Anterior cingulate cortex (tissue), 58 donors: Measurements from ENCODE around the gene PNPO.
A peak's percentile ranks its signal among the peaks of the same experiment; 100 is the strongest.

Source experiments
- DNase-seq, 58 donors: peaks; one replicate each; lab custom pipeline; 2025; lab: John Stamatoyannopoulos, UW

PNPO gene

DNA sequence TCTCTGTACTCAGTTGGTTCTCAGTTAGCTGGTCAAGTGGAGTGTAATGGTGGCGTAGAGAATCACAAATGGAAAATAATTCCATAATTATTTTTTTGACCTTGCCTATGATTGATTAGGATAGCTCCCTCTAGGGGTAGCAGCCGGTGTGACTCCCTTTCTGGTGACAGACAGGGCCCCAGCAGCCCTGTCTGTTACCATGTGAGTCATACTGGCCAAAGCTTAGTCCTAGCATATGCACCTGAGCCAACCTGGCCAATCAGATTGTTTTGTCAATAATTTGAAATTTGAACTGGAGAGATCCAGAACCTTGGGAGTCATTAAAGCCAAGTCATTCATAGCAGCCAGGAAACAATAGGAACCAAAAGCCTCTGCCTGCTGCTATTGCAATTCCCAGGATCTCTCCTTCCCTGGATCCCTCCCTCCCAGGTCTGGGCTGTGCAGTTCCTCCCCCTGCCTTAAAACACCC is 5.6 kb downstream of the PNPO start:
- DNase-seq = peak in 38 of 58 donors; percentile 3 to 64 (median 22)

DNA sequence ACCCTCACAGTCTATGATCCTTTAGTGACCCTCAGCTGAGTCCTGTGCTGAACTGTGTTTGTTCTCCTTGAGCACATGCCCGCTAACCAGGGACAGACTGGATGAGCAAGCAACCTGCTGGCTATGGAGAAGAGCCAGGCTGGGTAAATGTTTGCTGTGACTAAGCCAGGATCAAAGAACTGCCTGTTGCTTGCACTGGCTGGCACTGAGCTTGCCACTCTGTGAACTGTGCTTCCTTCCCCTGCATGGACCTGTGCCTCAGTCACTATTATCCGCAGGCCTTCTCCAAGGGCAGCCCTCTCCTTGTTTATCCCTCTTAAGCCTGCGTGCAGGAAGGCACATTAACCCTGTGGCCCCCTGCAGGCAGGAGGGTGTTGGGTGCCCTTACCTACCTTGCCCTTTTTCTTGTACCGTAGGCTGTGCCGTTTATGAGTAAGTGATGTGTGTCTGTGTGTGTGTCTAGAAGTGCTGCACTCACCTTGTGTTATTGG is 7.4 kb downstream of the PNPO start:
- DNase-seq = peak in 1 of 58 donors; percentile 7

DNA sequence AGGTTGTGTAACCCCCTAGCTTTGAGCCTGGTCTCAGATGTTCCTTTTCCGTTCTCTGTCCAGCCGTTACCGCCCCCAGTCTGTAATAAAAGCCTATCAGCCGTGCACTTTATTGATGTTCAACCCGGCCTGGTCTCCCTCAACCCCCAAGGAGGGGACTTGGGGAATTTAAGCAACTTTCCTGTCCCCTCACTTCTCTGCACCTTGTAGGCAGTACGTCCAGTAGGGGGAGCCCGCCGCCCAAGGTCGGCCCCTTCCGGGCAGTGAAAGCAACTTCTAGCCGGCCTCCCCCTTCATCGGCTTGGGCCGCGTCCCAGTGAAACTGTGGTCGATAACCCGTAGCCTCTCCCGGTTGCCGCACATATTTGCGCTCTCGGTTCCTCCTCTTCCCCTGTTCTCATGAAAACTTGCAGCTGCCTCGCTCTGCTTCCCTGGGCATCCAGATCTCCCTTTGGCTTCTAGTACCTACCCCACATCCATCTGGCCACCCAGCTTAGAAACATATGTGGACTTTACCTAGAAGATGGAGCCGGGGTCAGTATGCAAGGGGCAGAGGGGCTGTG is 7.9 kb downstream of the PNPO start:
- peak in 56 of 58 donors; percentile 4 to 87 (median 68) for DNase-seq

DNA sequence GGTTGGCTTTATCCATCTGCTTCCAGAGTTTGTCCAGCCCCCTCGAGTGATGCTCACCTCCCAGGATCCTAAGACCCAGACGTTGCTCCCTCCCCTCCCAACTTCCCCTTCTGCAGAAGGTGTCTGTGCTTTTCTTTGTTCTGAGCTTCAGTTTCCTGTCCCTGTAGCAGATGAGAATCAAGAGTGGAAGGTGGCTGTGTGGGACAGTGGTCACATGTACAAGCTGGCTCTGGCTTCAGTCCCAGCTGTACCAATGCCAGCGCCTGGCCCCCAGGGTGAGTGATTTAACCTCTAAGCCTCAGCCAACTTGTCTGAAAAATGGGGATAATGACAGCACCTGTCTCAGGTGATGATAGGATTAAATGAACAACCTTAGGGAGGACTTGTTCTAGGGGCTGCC is 8.6 kb downstream of the PNPO start:
- peak in 1 of 58 donors; percentile 17 for DNase-seq

DNA sequence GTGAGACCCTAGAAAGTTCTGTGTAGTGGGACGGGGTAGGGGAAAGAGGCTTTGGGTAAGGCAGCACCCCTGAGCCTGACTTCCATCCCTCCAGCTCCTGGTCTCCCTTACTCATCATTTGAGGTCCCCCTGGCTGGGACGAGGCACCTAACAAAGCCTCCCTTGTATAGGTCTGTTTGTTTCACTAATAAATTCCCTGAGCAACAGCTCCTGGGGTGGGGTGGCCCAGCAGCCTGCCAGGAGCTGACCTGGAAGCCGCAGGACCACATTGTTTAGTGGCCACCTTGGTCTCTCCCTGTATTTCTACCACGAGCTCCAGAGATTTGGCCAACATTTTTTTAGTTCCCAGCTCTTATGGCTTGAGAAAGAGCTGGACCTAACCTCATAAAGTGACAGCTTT is 9.1 kb downstream of the PNPO start:
- no peak for DNase-seq

DNA sequence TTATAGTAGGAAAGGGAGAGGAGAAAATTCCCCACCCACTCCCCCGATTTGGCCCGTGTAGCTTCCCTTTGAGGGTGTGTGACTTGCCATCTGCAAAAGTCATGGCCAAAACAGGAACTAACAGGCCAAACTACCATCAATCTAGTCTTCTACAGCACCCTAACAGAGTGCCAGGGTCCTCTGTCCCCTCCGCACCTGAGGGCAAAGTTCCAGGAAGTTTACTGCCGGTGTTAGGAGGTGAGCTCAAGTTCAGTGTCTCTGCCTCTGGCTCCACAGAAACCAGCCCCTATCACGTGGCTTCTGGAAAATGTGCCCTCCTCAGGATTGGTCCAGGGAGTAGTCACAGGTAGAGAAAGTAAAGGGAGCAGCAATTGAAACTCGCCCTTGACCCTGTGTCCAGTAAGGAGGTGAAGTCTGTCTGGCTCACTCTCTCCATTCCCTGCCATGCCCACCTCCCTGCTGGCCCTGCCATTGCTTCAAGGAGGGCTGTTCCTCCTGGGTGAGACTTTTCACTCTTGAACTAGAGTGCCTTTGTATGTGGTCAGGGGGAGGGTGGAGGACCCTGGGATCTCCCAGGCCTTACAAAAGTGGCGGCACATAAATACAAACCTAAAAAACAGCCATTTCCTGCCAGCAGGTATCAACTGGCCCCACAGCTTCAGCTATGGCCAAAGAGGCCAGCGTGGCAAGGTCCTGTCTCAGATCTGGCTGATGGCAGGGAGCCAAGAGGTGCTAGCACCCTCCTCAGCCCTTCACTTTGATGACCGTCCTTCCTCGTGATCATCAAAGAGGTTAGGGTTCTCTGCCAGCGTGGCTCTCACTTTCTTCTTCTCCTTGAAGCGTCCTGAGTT is 11.0 kb downstream of the PNPO start:
- no peak for DNase-seq

DNA sequence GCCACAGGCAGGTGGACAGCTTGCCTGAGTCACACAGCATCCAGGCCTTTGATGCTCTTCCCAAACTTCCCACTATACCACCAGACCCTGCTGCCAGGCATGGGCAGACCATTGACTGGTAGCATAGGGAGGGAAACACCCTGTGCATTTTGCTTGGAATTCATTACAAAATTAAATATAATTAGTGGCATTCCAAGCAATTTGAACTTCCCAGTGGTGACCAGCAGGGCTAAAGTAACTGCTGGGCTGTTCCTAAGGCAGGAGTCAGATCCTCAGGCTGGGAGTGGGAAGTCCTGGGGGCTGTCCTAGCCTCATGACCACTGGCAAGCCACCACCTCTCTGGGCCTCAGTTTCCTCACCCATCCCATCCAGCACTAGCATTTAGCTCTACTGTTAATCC is 12.5 kb downstream of the PNPO start:
- DNase-seq = no peak

DNA sequence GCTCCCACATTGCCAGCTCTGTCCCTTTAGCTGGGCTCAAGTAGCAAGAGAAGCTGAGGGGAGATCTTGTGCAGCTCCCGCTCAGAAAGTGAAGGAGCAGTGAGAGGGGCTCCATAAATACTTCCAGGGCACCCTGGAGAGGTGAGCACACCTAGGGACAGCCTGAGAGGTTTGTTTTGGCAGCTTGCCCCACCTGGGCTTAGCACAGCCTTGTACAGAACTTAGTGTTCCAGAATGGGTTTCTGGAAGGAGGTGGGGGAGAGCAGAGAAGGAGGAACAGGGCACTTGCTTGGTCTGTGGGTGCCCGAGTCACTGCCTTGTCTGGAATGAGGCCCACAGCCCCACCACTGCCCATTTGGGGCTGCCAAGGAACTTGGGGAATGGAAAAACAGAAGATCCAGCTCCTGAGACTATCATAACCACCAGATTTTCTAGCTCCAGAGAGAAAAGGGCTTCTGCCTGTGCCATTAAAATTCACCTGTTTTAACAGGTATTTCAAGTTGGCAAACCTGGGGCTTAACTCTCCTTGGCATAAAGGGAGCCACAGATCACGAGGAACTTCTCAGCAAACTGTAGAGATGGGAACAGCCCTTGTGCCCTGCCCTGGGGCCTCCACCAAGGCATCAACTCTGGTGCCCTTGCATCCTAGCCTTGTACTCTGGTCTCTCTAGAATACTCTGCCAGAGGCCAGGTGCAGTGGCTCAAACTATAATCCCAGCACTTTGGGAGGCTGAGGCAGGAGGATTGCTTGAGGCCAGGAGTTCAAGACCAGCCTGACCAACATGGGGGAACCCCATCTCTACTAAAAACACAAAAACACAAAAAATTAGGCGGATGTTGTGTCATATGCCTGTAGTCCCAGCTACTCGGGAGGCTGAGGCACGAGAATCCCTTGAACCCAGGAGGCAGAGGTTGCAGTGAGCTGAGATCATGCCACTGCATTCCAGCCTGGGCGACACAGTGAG is 14.4 kb downstream of the PNPO start:
- no peak for DNase-seq

DNA sequence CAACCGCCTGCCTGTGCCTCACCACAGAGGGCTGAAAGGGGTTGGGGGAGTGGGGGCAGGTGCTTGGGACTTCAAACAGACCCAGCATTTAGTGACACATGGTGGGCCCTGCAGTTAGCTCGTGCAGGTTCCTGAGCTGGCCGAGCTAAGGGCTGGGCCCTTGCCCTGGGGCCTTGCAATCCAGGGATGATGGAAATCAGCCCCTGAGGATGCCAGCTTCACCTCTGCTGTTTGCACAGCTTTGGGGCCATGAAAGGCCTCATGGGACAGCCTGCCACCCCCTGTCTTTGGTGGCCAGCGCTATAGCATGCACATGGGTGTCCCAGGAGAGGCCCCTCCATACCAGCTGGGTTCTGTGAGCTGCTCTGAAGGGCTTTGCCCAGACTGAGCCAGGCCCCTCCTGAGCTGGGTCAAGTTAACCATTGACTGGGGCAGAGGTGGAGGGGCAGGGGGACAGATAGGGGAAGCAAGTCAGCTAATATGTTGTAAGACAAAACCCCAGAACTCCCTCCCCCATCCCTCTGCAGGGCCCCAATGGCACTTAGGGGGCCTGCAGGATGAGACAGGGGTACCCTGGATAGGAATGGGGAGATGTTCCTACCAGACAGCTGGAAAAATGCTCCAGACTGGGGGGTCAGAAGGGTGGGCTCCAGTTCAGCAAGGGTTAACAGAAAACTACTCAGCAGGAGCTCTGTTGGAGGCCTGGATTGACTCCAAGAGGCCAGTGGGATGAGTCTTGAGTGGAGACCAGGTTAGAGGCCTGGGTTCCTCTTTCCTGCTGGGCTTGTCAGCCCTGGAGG is 15.6 kb downstream of the PNPO start:
- DNase-seq = no peak

DNA sequence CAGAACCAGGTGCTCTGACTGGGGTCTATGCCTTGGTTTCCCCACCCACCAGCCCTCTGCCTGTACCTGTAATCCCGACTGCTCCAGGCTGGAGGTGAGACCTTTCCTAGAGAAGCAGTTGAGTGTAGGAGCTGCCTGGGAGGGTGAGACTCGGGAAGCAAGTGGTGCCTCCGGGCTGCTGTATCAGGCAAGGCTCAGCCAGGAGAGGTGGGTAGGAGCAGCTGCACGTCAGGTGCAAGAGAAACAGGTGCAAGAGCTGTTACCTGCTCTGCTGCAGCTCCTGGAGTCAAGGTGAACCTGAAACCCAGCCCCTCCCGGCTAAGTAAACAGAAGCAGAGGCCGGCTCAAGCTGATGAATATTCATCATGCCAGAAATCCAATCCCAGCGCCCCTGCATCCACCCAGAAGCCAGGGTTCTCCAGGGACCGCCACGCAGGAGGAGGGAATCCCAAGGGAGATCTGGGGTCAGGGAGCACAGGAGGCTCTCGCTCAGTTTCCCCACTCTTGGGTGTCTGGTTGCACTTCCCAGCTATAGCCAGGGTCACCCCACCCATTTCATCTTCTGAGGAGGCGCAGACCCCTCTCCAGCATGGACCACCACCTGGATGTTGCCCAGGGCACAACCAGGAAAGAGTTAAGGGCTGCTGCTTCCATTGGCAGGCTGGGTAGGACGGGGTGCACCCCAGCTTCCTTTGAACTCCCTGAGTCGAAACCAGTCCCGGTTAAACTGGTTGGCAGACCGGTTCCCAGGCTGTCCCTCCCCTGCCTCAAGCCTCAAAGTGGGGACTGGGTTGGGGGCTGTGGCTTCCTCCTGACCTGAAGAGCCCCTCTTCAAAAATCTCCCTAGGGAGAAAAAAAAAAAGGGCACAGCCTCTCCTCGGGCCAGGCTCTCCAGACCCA is 16.5 kb downstream of the PNPO start, which contains the start of gene PRR15L:
Gene PRR15L (minus strand): TSS at position 293 of the 900 bp plus-strand sequence. CDS start 4,649 bp downstream, outside the sequence.
- no peak for DNase-seq

DNA sequence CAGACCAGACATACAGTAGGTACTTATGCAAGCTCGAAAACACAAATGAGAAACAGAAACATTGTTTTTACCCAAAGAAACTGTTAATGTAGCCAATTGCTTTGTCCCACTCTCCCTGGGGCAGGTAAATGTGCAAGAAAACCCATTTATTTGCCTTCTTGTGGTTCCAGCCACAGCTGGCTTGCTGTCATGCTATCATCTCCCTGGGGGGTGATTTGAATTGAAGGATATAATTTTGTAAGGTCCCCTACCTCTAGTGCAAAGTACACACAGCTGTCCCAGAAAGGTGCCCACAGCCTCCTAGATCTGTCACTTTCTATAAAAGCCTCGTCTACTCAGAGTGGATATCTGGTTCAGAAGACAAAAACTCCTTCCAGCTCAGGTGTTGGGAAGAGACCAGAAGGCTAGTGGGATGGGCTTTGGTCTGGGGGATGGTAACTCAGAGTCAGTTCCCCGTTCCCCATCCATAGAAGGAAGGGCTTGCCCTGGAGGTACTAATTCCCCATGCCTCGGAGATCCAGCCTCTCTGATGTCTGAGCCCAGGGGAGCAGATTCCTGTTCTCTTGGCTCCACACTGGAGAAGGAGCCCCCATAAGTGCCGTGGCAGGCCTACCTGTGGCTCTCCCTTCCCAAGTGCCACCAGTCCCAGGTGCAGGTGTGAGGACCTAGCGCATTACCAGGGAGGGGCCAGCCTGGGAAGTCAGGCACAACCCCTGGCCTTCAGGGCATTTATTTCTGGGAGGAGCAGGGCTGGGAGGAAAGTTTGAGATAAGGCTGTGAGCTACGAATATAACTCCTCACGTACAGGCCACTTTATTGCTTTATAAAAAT is 18.7 kb downstream of the PNPO start:
- DNase-seq = no peak

DNA sequence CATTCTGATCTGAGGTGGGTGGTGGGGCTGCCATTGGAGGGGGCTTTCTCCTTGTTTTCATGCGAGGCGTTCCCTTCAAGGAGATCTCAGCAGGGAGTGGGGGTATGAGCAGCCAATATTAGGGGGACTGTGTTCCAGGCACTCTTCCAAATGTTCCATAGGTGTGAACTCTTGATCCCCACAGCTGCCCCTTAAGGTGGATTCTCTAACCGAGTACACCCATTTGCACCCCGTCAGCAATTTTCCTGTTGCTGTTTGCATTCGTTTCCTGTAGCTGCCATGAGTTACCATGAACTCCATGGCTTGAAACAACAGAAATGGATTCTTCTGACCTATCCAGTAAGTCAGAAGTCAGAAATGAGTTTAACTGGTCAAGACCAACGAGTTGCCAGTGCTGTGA is 20.0 kb downstream of the PNPO start:
- no peak for DNase-seq

DNA sequence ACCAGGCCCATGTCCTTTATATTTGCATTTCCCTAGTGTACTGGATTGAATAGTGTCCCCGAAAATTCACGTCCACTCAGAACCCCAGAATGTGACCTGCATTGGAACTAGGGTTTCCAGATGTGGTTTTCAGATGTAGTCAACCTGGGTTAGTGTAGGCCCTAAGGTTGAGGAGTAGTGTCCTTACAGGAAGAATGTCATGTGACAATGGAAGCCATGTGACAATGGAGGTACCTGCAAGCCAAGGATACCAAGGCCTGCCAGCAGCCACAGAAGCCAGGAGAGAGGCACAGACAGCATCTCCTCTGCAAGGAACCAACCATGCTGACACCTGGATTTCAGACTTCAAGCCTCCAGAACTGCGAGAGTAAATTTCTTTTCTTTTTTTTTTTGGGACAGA is 21.5 kb downstream of the PNPO start:
- no peak for DNase-seq

DNA sequence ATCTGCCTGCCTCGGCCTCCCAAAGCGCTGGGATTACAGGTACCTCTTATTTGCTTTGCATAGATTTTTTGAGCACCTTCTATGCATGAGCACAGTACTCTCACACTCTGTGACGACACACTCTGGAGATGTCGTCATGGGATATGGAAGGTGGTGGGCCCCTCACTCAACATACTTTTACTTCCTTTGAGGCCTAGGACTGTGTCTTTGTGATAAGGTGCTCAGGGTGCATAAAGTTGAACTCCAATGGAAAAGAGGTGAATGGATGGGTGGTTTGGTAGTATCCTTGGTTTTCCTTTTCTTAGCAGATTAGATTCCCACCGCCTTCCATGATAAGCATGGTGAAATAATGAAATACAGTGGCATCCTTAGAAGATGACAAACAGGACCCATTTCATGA is 23.5 kb downstream of the PNPO start:
- no peak for DNase-seq

DNA sequence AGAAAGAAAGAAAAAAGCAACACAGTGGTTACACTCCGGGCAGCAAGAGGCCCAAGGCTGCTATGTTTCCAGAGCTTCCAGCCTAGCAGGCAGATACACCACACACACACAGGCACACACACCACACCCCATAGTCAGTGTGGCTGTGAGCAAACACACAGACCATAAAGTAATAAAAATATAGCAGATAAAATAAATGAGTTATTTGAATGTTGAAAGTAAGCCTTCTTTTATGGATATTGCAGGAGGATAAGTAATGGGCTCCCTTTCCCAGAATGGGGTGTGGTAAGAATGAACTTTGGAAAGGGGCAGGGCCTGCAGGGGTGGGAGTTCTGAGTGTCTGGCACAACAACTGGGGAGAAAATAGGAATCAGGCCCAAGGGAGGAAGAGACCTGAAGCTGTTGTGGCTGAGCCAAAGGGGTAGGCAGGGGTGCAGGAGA is 24.7 kb downstream of the PNPO start:
- no peak for DNase-seq

DNA sequence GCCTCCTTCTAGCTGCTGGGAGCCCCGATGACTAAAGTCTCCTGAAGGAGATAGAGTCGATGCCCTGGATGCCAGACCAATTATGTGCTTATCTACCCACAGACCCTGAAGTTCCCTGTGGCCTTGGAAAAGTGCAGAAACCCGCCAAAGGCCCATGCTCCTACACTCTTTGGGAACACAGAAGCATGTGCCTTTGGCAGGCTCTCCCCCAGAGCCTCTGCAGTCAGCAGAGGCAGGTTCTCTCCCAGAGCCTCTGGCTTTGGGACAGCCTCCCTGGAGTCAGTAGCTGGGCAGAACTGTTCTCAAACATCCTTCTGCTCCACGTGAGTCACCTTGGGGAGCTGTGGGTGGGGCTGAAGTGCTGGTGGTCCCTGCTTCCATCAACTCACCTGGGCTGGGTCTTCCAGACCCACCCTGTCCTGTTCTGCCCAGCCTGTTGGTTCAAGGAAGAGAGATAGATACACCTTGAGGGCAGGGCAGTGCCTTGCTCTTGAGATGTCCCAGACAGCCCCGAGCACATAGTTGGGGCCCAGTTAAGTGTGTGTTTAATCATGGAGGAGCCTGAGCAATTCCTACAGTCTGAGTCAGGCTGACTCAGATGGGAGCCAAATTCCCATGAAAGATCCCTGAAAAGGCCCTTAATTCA is 26.4 kb downstream of the PNPO start:
- DNase-seq = no peak

DNA sequence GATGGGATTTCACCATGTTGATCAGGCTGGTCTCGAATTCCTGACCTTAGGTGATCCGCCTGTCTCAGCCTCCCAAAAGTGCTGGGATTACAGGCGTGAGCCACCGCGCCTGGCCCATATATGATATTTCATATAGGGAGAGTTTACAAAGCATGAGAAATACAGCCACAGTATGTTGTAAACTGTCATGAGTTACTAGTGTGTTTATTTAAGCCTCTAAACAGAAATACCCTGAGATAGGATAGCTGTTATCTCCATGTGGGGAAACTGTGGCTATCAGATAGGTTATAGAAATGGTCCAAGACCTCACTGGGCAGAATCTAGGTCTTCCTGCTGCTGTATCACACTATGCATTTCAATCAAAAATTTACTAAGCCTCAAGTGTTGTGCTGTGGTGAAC is 27.5 kb downstream of the PNPO start:
- no peak for DNase-seq
